DMS153 treated with DMSO at 0.1 percent for 48 hours (cell line): Measurements from ENCODE around the gene KIR2DL1.
"Not testable (repeated sequence)": the region's sequence is repeated elsewhere in the genome, so short reads cannot be mapped to it uniquely, and the experiment has no call there.

Experiments
- DNase-seq: peaks from one replicate; lab custom pipeline; 2025; ENCODE audit not compliant: unreplicated experiment; lab: John Stamatoyannopoulos, UW

The KIR2DL1 gene

DNA sequence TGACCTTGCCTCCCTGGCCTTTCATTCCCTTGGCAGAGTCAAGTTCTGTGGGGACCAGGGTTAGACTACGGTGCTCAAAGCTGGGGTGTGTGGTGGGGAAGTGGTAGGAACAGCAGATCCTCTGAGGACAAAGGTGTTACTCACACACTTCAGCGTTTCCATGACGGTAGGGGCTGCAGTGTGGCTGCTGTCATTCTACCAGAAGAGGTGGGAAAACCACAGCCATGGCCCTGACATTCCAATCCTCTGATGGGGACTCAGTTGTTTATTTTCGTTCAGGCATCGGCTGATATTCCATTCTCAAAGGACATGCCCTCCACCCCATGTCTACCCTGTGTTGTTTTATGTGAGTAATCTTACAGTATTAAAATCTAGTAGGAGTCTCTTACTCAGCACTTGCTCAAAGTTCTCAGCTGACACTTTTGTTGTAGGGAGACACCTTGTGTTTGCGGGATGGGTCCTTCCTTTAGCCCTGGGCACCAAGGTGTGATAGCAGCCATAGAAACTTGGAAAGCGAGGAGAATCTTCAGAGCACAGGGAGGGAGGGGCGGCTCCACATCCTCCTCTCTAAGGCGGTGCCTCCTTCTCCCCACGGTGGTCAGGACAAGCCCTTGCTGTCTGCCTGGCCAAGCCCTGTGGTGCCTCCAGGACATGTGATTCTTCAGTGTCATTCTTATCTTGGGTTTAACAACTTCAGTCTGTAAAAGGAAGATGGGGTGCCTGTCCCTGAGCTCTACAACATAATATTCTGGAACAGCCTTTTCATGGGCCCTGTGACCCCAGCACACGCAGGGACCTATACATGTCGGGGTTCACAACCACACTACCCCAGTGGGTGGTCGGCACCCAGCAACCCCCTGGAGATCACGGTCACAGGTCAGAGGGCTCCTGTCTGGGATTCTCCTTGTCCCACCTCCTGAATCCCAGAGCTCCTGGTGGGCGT, 1.7 kb downstream of the KIR2DL1 start:
- not testable (repeated sequence) for DNase-seq

DNA sequence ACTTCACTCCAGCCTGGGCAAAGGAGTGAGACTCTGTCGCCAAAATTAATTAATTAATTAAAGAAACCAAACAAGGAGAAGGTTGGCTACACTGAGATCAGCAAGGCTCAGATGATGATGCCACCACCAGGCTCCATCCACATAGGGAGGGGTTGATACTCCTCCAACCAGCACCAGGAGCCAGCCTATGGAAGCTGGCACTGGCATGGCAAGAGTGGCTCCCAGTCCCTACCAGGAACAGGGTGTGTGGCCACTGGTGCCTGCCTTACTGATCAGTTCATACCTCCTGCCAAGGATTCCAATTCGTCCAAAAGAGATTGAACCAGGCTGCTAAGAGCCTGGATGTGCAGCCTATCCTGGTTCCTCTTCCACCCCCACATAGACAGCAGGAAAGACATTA, 3.1 kb downstream of the KIR2DL1 start:
- not testable (repeated sequence) for DNase-seq

DNA sequence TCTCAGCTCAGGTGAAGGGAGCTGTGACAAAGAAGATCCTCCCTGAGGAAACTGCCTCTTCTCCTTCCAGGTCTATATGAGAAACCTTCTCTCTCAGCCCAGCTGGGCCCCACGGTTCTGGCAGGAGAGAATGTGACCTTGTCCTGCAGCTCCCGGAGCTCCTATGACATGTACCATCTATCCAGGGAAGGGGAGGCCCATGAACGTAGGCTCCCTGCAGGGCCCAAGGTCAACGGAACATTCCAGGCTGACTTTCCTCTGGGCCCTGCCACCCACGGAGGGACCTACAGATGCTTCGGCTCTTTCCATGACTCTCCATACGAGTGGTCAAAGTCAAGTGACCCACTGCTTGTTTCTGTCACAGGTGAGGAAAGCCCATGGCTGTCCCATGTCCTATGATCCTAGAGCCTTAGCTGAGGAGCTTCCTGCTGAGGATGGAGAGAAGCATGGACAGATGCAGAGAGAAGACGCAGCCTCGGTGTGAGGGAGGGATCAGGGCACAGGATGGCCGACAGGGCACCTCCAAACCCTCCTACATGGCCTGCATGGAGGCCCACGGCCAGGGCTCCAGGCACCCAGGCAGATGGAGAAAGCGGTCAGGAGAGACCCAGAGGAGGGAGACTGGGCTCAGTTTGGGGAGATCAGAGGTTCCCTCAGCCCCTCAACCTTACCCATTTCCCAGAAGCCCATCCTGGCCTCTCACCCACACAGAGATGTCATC, 5.7 kb downstream of the KIR2DL1 start:
- DNase-seq, result not testable (repeated sequence)

DNA sequence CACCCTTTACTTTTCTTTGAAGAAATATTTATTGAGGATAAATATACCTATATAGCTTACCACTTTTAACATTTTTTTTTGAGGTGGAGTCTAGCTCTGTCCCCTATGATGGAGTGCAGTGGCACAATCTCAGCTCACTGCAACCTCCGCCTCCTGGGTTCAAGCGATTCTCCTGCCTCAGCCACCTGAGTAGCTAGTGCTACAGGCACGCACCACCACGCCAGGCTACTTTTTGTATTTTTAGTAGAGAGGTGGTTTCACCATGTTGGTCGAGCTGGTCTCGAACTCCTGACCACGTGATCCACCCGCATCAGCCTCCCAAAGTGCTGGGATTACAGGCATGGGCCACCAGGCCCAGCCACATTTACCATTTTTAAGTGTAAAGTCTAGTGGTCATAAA, 6.2 kb downstream of the KIR2DL1 start:
- not testable (repeated sequence) for DNase-seq

DNA sequence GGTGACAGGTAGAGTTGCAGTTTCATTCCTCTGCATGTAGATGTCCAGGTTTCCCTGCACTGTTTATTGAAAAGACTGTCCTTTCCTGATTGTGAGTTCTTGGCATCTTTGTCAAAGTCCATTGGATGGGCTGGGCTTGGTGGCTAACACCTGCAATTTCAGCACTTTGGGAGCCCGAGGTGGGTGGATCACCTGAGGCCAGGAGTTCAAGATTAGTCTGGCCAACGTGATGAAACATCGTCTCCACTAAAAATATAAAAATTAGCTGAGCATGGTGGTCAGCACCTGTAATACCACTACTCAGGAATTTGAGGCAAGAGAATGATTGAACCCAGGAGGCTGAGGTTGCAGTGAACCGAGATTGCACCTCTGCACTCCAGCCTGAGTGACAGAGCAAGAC, 8.3 kb downstream of the KIR2DL1 start:
- not testable (repeated sequence) for DNase-seq

DNA sequence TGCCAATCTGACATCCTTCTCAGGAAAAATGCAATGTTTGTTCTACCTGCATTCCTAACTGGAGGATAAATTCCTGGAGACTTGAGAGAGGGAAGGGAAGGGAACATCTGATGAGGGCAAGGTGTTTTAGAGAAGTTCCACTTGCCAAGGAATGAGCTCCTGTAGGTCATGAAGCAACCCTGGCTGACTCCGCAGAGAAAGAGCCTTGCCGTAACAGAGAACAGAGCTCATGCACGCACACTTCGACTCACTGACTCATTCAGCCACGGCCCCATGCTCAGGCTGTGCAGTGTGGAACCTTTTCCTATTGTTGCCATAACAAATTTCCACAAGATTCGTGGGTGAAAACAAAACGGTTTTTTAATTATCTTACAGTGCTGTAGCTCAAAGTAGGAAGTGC, 9.3 kb downstream of the KIR2DL1 start:
- not testable (repeated sequence) for DNase-seq

DNA sequence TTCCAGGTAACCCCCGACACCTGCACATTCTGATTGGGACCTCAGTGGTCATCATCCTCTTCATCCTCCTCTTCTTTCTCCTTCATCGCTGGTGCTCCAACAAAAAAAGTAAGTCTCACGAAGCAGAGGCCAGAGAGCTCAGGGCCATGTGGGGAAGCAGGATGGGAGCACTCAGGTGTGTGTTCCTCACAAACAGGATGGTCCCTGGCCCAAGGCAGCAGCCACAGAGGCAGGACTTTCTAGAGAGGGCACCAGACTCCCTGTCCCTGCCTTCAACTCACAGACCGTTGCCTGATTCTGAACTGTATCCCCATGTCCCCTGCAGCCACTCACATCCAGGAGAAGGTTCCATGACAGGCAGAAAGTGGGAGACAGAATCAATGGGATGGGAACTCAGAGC, 13.3 kb downstream of the KIR2DL1 start:
- not testable (repeated sequence) for DNase-seq

DNA sequence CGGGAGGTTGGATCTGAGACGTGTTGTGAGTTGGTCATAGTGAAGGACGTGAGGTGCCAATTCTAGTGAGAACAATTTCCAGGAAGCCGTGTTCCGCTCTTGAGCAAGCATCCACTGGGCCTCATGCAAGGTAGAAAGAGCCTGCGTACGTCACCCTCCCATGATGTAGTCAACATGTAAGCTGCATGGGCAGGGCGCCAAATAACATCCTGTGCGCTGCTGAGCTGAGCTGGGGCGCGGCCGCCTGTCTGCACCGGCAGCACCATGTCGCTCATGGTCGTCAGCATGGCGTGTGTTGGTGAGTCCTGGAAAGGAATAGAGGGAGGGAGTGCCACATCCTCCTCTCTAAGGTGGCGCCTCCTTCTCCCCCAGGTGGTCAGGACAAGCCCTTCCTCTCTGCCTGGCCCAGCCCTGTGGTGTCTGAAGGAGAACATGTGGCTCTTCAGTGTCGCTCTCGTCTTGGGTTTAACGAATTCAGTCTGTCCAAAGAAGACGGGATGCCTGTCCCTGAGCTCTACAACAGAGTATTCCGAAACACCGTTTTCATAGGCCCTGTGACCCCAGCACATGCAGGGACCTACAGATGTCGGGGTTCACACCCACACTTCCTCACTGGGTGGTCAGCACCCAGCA, 16.6 kb downstream of the KIR2DL1 start:
- not testable (repeated sequence) for DNase-seq

DNA sequence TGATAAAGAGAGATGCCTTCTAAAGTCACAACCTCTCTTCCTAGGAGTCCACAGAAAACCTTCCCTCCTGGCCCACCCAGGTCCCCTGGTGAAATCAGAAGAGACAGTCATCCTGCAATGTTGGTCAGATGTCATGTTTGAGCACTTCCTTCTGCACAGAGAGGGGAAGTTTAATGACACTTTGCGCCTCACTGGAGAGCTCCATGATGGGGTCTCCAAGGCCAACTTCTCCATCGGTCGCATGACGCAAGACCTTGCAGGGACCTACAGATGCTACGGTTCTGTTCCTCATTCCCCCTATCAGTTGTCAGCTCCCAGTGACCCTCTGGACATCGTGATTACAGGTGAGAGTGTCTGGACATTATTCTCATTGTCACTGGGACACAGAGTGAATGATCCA, 18.6 kb downstream of the KIR2DL1 start:
- DNase-seq, result not testable (repeated sequence)

DNA sequence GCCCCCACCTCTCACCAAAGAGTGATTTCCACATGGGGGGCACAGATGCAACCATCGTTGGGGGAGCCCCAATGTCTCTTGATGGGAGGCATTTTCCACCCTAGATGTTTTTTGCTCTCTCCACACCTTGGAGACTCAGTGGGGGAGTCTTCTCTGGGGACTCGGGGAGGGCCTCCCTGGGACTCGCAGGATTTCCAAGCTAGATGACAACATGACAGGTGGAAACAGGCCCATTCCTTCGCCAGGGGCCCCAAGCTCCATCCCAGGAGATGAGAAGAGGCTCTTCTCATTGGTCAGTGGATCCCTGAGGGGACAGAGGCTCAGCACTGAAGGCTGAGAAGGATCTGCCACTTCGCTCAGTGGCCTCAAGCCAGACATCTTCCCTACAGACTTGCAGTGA, 21.1 kb downstream of the KIR2DL1 start:
- no peak for DNase-seq

DNA sequence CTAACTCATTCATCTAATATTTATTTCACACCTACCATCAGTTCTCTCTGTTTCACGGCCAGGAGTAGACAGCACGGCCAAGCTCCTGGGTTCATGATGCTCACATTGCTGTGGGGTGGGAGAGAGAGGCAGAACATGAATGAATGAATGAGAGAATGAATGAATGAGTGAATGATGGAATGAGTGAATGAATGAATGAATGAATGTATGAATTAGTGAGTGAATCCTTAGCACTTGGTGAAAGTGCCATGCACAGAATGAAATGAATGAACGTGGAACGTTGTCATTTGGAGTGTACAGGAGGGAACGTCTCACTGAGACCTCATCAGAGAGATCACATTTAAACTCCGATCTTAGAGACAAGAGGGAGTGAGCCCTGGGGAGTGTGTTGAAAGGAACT, 21.9 kb downstream of the KIR2DL1 start:
- DNase-seq, result no peak

DNA sequence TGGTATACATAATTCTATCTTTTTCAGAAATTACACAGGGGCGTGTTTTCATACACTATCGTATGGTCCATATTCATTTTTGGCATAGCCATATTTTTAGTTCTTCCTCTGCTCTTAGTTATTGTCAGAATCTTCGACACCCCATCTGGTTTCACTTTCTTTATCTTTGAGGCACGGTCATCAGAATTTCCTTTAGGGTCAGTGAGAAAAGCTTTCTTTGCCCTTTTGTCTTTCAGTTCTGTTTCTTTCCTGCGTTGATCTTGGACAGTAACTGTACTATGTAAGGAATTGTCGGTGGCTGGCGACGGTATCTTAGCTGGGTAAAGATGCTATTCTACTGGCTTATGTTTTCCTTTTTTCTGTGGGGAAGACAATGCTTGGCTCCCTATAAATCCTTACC, 23.2 kb downstream of the KIR2DL1 start:
- no peak for DNase-seq

DNA sequence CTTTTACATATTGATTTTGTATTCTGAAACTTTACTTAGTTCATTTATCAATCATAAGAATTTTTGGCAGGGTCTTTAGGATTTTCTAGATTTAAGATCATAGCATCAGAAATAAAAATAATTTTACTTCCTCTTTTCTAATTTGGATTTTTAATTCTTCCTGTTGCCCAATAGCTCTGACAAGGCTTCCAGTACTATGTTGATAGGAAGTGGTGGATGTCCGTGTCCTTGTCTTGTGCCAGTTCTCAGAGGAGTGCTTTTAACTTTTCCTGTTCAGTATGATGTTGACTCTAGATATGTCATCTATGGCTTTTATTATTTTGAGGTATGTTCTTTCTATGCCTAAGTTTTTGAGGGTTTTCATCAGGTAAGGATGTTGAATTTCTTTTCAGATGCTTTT, 26.2 kb downstream of the KIR2DL1 start:
- no peak for DNase-seq

DNA sequence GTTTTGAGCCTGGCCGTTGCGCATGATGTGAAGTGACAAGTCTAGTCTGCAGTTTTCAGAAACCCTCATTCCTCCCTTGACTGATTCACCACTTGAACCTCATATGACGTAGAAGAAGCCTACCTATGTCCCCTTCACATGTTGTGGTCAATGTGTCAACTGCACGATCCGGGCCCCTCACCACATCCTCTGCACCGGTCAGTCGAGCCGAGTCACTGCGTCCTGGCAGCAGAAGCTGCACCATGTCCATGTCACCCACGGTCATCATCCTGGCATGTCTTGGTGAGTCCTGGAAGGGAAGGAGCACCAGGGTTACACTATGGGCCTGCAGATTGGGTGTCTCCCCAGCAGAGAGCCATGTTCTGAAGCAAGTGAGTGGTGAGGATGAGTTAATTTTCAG, 33.8 kb downstream of the KIR2DL1 start, which contains the start of gene KIR2DL4:
Gene KIR2DL4 (plus strand): TSS at position 201 of the 400 bp plus-strand sequence. CDS start 42 bp downstream, at position 243.
- DNase-seq, result no peak

DNA sequence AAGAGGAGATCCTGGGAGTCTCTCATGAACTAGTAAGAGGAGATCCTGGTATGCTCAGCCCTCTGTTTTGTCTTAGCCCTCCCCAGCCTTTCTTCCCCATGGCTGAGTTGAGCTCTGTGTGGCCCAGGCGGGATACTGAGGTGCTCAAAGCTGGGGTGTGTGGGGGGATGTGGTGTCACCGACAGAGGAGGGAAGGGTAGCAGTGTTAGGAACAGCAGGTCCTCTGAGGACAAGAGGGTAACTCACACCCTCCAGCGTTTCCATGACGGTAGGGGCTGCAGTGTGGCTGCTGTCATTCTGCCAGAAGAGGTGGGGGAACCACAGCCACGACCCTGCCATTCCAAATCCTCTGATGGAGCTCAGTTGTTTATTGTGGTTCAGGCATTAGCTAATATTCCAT, 34.5 kb downstream of the KIR2DL1 start:
- no peak for DNase-seq

DNA sequence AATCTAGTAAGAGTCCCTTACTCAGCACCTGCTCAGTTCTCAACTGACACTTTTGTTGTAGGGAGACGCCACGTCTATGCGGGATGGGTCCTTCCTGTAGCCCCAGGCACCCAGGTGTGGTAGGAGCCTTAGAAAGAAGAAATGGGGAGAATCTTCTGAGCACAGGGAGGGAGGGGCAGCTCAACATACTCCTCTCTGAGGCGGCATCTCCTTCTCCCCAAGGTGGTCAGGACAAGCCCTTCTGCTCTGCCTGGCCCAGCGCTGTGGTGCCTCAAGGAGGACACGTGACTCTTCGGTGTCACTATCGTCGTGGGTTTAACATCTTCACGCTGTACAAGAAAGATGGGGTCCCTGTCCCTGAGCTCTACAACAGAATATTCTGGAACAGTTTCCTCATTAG, 35.0 kb downstream of the KIR2DL1 start:
- DNase-seq, result no peak

DNA sequence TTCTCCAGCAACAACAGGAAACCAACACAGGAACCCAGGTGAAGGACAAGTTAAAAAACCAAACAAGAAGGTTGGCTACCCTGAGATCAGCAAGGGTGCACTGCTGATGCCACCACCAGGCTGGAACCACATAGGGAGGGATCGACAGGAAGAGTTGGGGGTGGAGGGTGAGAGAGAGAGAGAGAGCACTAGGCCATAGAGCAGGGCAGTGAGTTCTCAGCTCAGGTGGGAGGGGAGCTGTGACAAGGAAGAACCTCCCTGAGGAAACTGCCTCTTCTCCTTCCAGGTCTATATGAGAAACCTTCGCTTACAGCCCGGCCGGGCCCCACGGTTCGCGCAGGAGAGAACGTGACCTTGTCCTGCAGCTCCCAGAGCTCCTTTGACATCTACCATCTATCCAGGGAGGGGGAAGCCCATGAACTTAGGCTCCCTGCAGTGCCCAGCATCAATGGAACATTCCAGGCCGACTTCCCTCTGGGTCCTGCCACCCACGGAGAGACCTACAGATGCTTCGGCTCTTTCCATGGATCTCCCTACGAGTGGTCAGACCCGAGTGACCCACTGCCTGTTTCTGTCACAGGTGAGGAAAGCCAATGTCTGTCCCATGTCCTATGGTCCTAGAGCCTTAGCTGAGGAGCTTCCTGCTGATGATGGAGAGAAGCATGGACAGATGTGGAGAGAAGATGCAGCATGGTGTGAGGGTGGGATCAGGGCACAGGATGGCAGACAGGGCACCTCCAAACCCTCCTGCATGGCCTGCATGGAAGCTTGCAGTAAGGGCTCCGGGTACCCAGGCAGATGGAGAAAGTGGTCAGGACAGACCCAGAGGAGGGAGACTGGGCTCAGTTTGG, 36.3 kb downstream of the KIR2DL1 start:
- no peak for DNase-seq

DNA sequence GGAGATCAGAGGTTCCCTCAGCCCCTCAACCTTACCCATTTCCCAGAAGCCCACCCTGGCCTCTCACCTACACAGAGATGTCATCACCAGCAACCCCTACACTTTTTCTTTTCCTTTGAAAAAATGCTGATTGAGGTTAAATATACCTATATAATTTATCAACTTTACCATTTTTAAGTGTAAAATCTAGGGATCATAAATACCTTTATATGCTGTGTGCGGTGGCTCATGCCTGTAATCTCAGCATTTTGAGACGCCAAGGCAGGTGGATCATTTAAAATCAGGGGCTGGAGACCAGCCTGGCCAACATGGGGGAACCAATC, 36.9 kb downstream of the KIR2DL1 start:
- no peak for DNase-seq

DNA sequence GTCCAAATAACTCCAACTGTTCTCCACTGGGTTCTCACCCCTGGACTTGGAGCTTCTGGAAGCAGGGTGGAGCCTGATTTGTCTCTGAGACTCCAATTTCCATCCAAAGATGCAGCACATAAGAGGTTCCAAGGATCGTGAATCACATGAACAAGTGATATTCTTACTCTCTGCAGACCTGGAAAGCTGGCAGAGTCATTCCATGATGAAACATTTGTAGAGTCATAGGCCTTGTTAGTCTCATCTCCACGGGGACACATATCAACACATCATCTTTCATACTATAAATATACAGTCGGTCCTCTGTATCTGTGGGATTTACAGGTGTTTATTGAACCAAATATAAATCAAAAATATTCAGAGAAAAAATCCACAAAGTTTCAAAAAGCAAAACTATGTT, 45.0 kb downstream of the KIR2DL1 start:
- DNase-seq, result not testable (repeated sequence)

DNA sequence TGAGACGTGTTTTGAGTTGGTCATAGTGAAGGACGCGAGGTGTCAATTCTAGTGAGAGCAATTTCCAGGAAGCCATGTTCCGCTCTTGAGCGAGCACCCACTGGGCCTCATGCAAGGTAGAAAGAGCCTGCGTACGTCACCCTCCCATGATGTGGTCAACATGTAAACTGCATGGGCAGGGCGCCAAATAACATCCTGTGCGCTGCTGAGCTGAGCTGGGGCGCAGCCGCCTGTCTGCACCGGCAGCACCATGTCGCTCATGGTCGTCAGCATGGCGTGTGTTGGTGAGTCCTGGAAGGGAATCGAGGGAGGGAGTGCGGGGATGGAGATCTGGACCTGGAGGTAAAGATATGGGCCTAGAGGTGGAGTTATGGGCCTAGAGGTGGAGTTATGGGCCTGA, 46.7 kb downstream of the KIR2DL1 start, which contains the start of gene KIR3DL1:
Gene KIR3DL1 (plus strand): TSS at position 218 of the 400 bp plus-strand sequence.
- DNase-seq, result not testable (repeated sequence)
